Ishikawa (cell line): ENCODE results near the gene SLC7A1.

ENCODE experiments used
- REST ChIP-seq: IDR thresholded peaks from 2 replicates; pipeline ENCODE4 v1.6.1; 2012; ENCODE audit warnings: low read depth, mild to moderate bottlenecking
- TAF1 ChIP-seq: IDR thresholded peaks from 2 replicates; pipeline ENCODE4 v1.6.1; 2012; ENCODE audit warnings: low read depth, mild to moderate bottlenecking

- TF ChIP-seq REST (no peak), TAF1 (no peak)
These were observed 1.7 kb downstream of the SLC7A1 start for GRCh38 chr13:29593605-29594297.
